ENCODE measurements around the gene BABAM2. TPM values are rescaled to one million over a fixed set of nuclear protein-coding genes. Genes with fewer than 3 reads are reported as not detected.

The BABAM2 gene
- total RNA-seq, 2 experiments from 2014 or later, result 41.9 to 49.7 TPM

GRCh38 chr2:28219138-28219537, 328.6 kb downstream of the BABAM2 start:
- Mint-ChIP-seq H3K9me3 (no peaks in the 10 kb centered on the region), H3K27me3 (no peaks in the 10 kb centered on the region), H3K4me3 (no peak overlapping the region), H3K36me3 (ENCODE audit: low read depth) (no peaks in the 10 kb centered on the region), H3K4me1 (peaks cover 1% of the 10 kb centered on the region), H3K27ac (no peak overlapping the region)
- DNase-seq, result no peak
- ChIA-PET CTCF (no interaction called here), POLR2A (no interaction called here)

GRCh38 chr2:28219758-28220368, 329.3 kb downstream of the BABAM2 start:
- Mint-ChIP-seq H3K27me3 (no peaks in the 10 kb centered on the region), H3K4me3 (no peak overlapping the region), H3K4me1 (peaks cover 1% of the 10 kb centered on the region), H3K36me3 (ENCODE audit: low read depth) (no peaks in the 10 kb centered on the region), H3K27ac (no peak overlapping the region), H3K9me3 (no peaks in the 10 kb centered on the region)
- ChIA-PET POLR2A (interaction anchor here (0.6 kb wide), 1 partner anchor 557 kb away, joined by 3 read pairs; the partner anchor contains the start of gene SUPT7L), CTCF (interaction anchor here (1.1 kb wide), 1 partner anchor 11 kb away, joined by 8 read pairs; no protein-coding TSS in a partner anchor)
- DNase-seq, result no peak

GRCh38 chr2:28224648-28225472, 334.3 kb downstream of the BABAM2 start:
- POLR2A ChIA-PET, result interaction anchor here (0.6 kb wide), 1 partner anchor 195 kb away, joined by 3 read pairs; no protein-coding TSS in a partner anchor
- CTCF ChIA-PET, result interaction anchor here (0.6 to 1.3 kb wide), 4 partner anchors 30 to 441 kb away, joined by 3 to 6 read pairs (median 3); no protein-coding TSS in a partner anchor
- H3K9me3 Mint-ChIP-seq, result no peaks in the 10 kb centered on the region
- no peak overlapping the region for H3K27ac Mint-ChIP-seq
- H3K4me1 Mint-ChIP-seq, result peaks cover 6% of the 10 kb centered on the region
- no peak for DNase-seq
- no peak overlapping the region for H3K4me3 Mint-ChIP-seq
- H3K36me3 Mint-ChIP-seq (ENCODE audit: low read depth), result peaks cover 6% of the 10 kb centered on the region
- H3K27me3 Mint-ChIP-seq, result no peaks in the 10 kb centered on the region

- H3K4me1 Mint-ChIP-seq, result peaks cover 5% of the 10 kb centered on the region
- H3K4me3 Mint-ChIP-seq, result no peak overlapping the region
- no peak for DNase-seq
- peaks cover 6% of the 10 kb centered on the region for H3K36me3 Mint-ChIP-seq (ENCODE audit: low read depth)
- no peaks in the 10 kb centered on the region for H3K27me3 Mint-ChIP-seq
- H3K27ac Mint-ChIP-seq, result no peak overlapping the region
- ChIA-PET POLR2A (interaction anchor here (0.6 kb wide), 1 partner anchor 195 kb away, joined by 3 read pairs; no protein-coding TSS in a partner anchor), CTCF (interaction anchor here (0.8 to 1.3 kb wide), 3 partner anchors 29 to 227 kb away, joined by 3 to 6 read pairs (median 3); no protein-coding TSS in a partner anchor)
- no peaks in the 10 kb centered on the region for H3K9me3 Mint-ChIP-seq
Measured at GRCh38 chr2:28225473-28226080, 335.0 kb downstream of the BABAM2 start.

GRCh38 chr2:28226558-28226957, 336.0 kb downstream of the BABAM2 start:
- peaks cover 6% of the 10 kb centered on the region for H3K36me3 Mint-ChIP-seq (ENCODE audit: low read depth)
- CTCF ChIA-PET, result no interaction called here
- no peaks in the 10 kb centered on the region for H3K9me3 Mint-ChIP-seq
- H3K27me3 Mint-ChIP-seq, result no peaks in the 10 kb centered on the region
- POLR2A ChIA-PET, result no interaction called here
- peaks cover 5% of the 10 kb centered on the region for H3K4me1 Mint-ChIP-seq
- no peak for DNase-seq
- no peak overlapping the region for H3K4me3 Mint-ChIP-seq
- H3K27ac Mint-ChIP-seq, result no peak overlapping the region

GRCh38 chr2:28227498-28227897, 337.0 kb downstream of the BABAM2 start:
- Mint-ChIP-seq H3K27ac (no peak overlapping the region), H3K9me3 (no peaks in the 10 kb centered on the region), H3K27me3 (no peaks in the 10 kb centered on the region), H3K36me3 (ENCODE audit: low read depth) (peaks cover 6% of the 10 kb centered on the region), H3K4me3 (no peak overlapping the region), H3K4me1 (peaks cover 5% of the 10 kb centered on the region)
- ChIA-PET POLR2A (no interaction called here), CTCF (interaction anchor here (0.5 kb wide), 1 partner anchor 9 kb away, joined by 6 read pairs; no protein-coding TSS in a partner anchor)
- DNase-seq, result no peak

GRCh38 chr2:28228434-28228995, 338.0 kb downstream of the BABAM2 start:
- Mint-ChIP-seq H3K27me3 (no peaks in the 10 kb centered on the region), H3K4me3 (no peak overlapping the region), H3K27ac (no peak overlapping the region), H3K9me3 (no peaks in the 10 kb centered on the region), H3K4me1 (peaks cover 5% of the 10 kb centered on the region), H3K36me3 (ENCODE audit: low read depth) (peaks cover 6% of the 10 kb centered on the region)
- POLR2A ChIA-PET, result no interaction called here
- no peak for DNase-seq
- CTCF ChIA-PET, result interaction anchor here (0.5 kb wide), 1 partner anchor 189 kb away, joined by 3 read pairs; no protein-coding TSS in a partner anchor

- no peak overlapping the region for H3K4me3 Mint-ChIP-seq
- no peaks in the 10 kb centered on the region for H3K9me3 Mint-ChIP-seq
- CTCF ChIA-PET, result interaction anchor here (1.5 to 1.9 kb wide), 2 partner anchors 8 to 11 kb away, joined by 8 read pairs; no protein-coding TSS in a partner anchor
- POLR2A ChIA-PET, result no interaction called here
- no peaks in the 10 kb centered on the region for H3K27me3 Mint-ChIP-seq
- H3K36me3 Mint-ChIP-seq (ENCODE audit: low read depth), result peaks cover 9% of the 10 kb centered on the region
- H3K27ac Mint-ChIP-seq, result no peak overlapping the region
- H3K4me1 Mint-ChIP-seq, result peaks cover 3% of the 10 kb centered on the region
- DNase-seq, result no peak
Measured at GRCh38 chr2:28231110-28231631, 340.6 kb downstream of the BABAM2 start.

- no peak overlapping the region for H3K4me3 Mint-ChIP-seq
- H3K4me1 Mint-ChIP-seq, result peaks cover 3% of the 10 kb centered on the region
- no peak overlapping the region for H3K27ac Mint-ChIP-seq
- H3K27me3 Mint-ChIP-seq, result no peaks in the 10 kb centered on the region
- no peaks in the 10 kb centered on the region for H3K9me3 Mint-ChIP-seq
- CTCF ChIA-PET, result no interaction called here
- POLR2A ChIA-PET, result no interaction called here
- H3K36me3 Mint-ChIP-seq (ENCODE audit: low read depth), result peaks cover 6% of the 10 kb centered on the region
- no peak for DNase-seq
Measured at GRCh38 chr2:28232295-28232694, 341.8 kb downstream of the BABAM2 start.

- ChIA-PET CTCF (no interaction called here), POLR2A (no interaction called here)
- peaks cover 6% of the 10 kb centered on the region for H3K36me3 Mint-ChIP-seq (ENCODE audit: low read depth)
- no peak overlapping the region for H3K4me3 Mint-ChIP-seq
- no peaks in the 10 kb centered on the region for H3K27me3 Mint-ChIP-seq
- no peaks in the 10 kb centered on the region for H3K9me3 Mint-ChIP-seq
- H3K27ac Mint-ChIP-seq, result no peak overlapping the region
- DNase-seq, result no peak
- H3K4me1 Mint-ChIP-seq, result peaks cover 3% of the 10 kb centered on the region
Measured at GRCh38 chr2:28233164-28233676, 342.7 kb downstream of the BABAM2 start.

- no peak overlapping the region for H3K4me3 Mint-ChIP-seq
- POLR2A ChIA-PET, result no interaction called here
- no peaks in the 10 kb centered on the region for H3K9me3 Mint-ChIP-seq
- H3K36me3 Mint-ChIP-seq (ENCODE audit: low read depth), result peaks cover 3% of the 10 kb centered on the region
- no peaks in the 10 kb centered on the region for H3K27me3 Mint-ChIP-seq
- no peak overlapping the region for H3K27ac Mint-ChIP-seq
- no peak for DNase-seq
- CTCF ChIA-PET, result interaction anchor here (1.2 kb wide), 1 partner anchor 37 kb away, joined by 3 read pairs; no protein-coding TSS in a partner anchor
- peaks cover 2% of the 10 kb centered on the region for H3K4me1 Mint-ChIP-seq
Measured at GRCh38 chr2:28234807-28235206, 344.3 kb downstream of the BABAM2 start.

GRCh38 chr2:28239207-28239606, 348.7 kb downstream of the BABAM2 start:
- peaks cover 10% of the 10 kb centered on the region for H3K36me3 Mint-ChIP-seq (ENCODE audit: low read depth)
- no peak for DNase-seq
- POLR2A ChIA-PET, result no interaction called here
- H3K27me3 Mint-ChIP-seq, result no peaks in the 10 kb centered on the region
- no peak overlapping the region for H3K4me3 Mint-ChIP-seq
- CTCF ChIA-PET, result interaction anchor here (0.8 to 1.8 kb wide), 5 partner anchors 9 to 36 kb away, joined by 3 to 8 read pairs (median 4); no protein-coding TSS in a partner anchor
- no peaks in the 10 kb centered on the region for H3K9me3 Mint-ChIP-seq
- H3K4me1 Mint-ChIP-seq, result peaks cover 6% of the 10 kb centered on the region
- H3K27ac Mint-ChIP-seq, result no peak overlapping the region

Measured in activated CD4-positive, alpha-beta T cell treated with anti-CD3 and anti-CD28 coated beads, Interleukin-2, amount 10 ng/mL, durations not matched to agents 7 days and 5 days (primary cell).